Bone marrow (tissue), 2 donors: ENCODE results near the gene PCNX1.
"Not testable (repeated sequence)": the region's sequence is repeated elsewhere in the genome, so short reads cannot be mapped to it uniquely, and the experiment has no call there.

Experiments used
- DNase-seq, 2 donors: peaks; one replicate each; lab custom pipeline; 2025; lab: John Stamatoyannopoulos, UW

Gene PCNX1

GRCh38 chr14:70907176-70907995, at the start of gene PCNX1:
TSS of gene PCNX1 (plus strand) at chr14:70907459. CDS start at chr14:70907851, 392 bp downstream.
- DNase-seq: peak; percentile 74 to 82

GRCh38 chr14:70857496-70857890, 49.8 kb upstream of the PCNX1 start:
- no peak for DNase-seq

- DNase-seq: no peak
Measured at GRCh38 chr14:70858641-70859040, 48.6 kb upstream of the PCNX1 start.

GRCh38 chr14:70866992-70867391, 40.3 kb upstream of the PCNX1 start:
- DNase-seq: not testable (repeated sequence)

GRCh38 chr14:70871001-70871400, 36.3 kb upstream of the PCNX1 start:
- DNase-seq: no peak

- no peak for DNase-seq
Measured at GRCh38 chr14:70871863-70872677, 35.2 kb upstream of the PCNX1 start.

GRCh38 chr14:70872678-70873020, 34.6 kb upstream of the PCNX1 start:
- DNase-seq: no peak

GRCh38 chr14:70873627-70874026, 33.6 kb upstream of the PCNX1 start:
- no peak for DNase-seq

GRCh38 chr14:70875811-70876460, 31.3 kb upstream of the PCNX1 start:
- not testable (repeated sequence) for DNase-seq

GRCh38 chr14:70879448-70879847, 27.8 kb upstream of the PCNX1 start:
- no peak for DNase-seq

GRCh38 chr14:70880888-70881287, 26.4 kb upstream of the PCNX1 start:
- DNase-seq: not testable (repeated sequence)

- no peak for DNase-seq
Measured at GRCh38 chr14:70881549-70882177, 25.6 kb upstream of the PCNX1 start.

- DNase-seq: peak; percentile 63 to 80
Measured at GRCh38 chr14:70882776-70883492, 24.3 kb upstream of the PCNX1 start.

GRCh38 chr14:70884595-70885342, 22.5 kb upstream of the PCNX1 start:
- no peak for DNase-seq

GRCh38 chr14:70885343-70886022, 21.8 kb upstream of the PCNX1 start:
- DNase-seq: no peak

- peak in 1 of 2 donors; percentile 60 for DNase-seq
Measured at GRCh38 chr14:70886421-70887206, 20.6 kb upstream of the PCNX1 start.

GRCh38 chr14:70887207-70887681, 20.0 kb upstream of the PCNX1 start:
- DNase-seq: no peak

- no peak for DNase-seq
Measured at GRCh38 chr14:70887737-70888499, 19.3 kb upstream of the PCNX1 start.
